IPS-18a (cell line): Measurements from ENCODE around the gene MFNG.

ENCODE experiments used
- H3K27ac ChIP-seq: one replicate; pipeline ENCODE4 v1.5.1; 2013; ENCODE audit warnings: low read length
- H3K27me3 ChIP-seq: one replicate; pipeline ENCODE4 v1.6.1; 2013; ENCODE audit warnings: mild to moderate bottlenecking, low read length; ENCODE audit not compliant: control insufficient read depth, insufficient read depth
- H3K36me3 ChIP-seq: one replicate; pipeline ENCODE4 v1.6.1; 2013; ENCODE audit warnings: low read depth, low read length; ENCODE audit not compliant: control insufficient read depth
- H3K4me1 ChIP-seq: one replicate; pipeline ENCODE4 v1.6.1; 2013; ENCODE audit warnings: low read depth, low read length; ENCODE audit not compliant: control insufficient read depth
- H3K4me3 ChIP-seq: one replicate; pipeline ENCODE4 v1.5.1; 2013; ENCODE audit warnings: low read length
- H3K9ac ChIP-seq: one replicate; pipeline ENCODE4 v1.6.1; 2013; ENCODE audit warnings: mild to moderate bottlenecking, low read length, moderate library complexity
- H3K9me3 ChIP-seq: one replicate; pipeline ENCODE4 v1.6.1; 2013; ENCODE audit warnings: low read depth, low read length; ENCODE audit not compliant: control insufficient read depth

Gene MFNG

GRCh38 chr22:37423283-37423682 is 62.9 kb downstream of the MFNG start:
- Histone ChIP-seq H3K9ac (no peak overlapping the region), H3K27ac (no peak overlapping the region), H3K4me3 (no peak overlapping the region), H3K36me3 (no peaks in the 10 kb centered on the region), H3K27me3 (peaks cover 86% of the 10 kb centered on the region), H3K4me1 (peaks cover 3% of the 10 kb centered on the region), H3K9me3 (no peaks in the 10 kb centered on the region)

GRCh38 chr22:37421468-37421877 is 64.7 kb downstream of the MFNG start:
- peaks cover 3% of the 10 kb centered on the region for H3K4me1 ChIP-seq
- no peak overlapping the region for H3K27ac ChIP-seq
- H3K9ac ChIP-seq: no peak overlapping the region
- peaks cover 74% of the 10 kb centered on the region for H3K27me3 ChIP-seq
- H3K36me3 ChIP-seq: no peaks in the 10 kb centered on the region
- H3K4me3 ChIP-seq: no peak overlapping the region
- no peaks in the 10 kb centered on the region for H3K9me3 ChIP-seq

GRCh38 chr22:37420686-37421467 is 65.3 kb downstream of the MFNG start:
- Histone ChIP-seq H3K4me1 (peaks cover 3% of the 10 kb centered on the region), H3K27me3 (peaks cover 68% of the 10 kb centered on the region), H3K27ac (no peak overlapping the region), H3K36me3 (no peaks in the 10 kb centered on the region), H3K9ac (peak overlapping the region; percentile 2), H3K4me3 (peak overlapping the region; percentile 59), H3K9me3 (no peaks in the 10 kb centered on the region)

- Histone ChIP-seq H3K9ac (peak overlapping the region; percentile 2), H3K27me3 (peaks cover 60% of the 10 kb centered on the region), H3K4me3 (peak overlapping the region; percentile 59), H3K9me3 (no peaks in the 10 kb centered on the region), H3K27ac (no peak overlapping the region), H3K36me3 (no peaks in the 10 kb centered on the region), H3K4me1 (peaks cover 3% of the 10 kb centered on the region)
Observed at GRCh38 chr22:37419969-37420685, 66.1 kb downstream of the MFNG start.

- H3K27me3 ChIP-seq: peaks cover 54% of the 10 kb centered on the region
- no peaks in the 10 kb centered on the region for H3K36me3 ChIP-seq
- H3K4me1 ChIP-seq: peaks cover 3% of the 10 kb centered on the region
- peak overlapping the region; percentile 59 for H3K4me3 ChIP-seq
- no peaks in the 10 kb centered on the region for H3K9me3 ChIP-seq
- no peak overlapping the region for H3K27ac ChIP-seq
- no peak overlapping the region for H3K9ac ChIP-seq
Observed at GRCh38 chr22:37419370-37419968, 66.7 kb downstream of the MFNG start.
